ENCODE results near the gene EPHA2. TPM values are rescaled to one million over a fixed set of nuclear protein-coding genes. Genes with fewer than 3 reads are reported as not detected.

The EPHA2 gene
- 101 to 153 TPM (median 134 TPM) in 5 replicates for total RNA-seq (2022; extraction: Qiagen RNA extraction)

DNA sequence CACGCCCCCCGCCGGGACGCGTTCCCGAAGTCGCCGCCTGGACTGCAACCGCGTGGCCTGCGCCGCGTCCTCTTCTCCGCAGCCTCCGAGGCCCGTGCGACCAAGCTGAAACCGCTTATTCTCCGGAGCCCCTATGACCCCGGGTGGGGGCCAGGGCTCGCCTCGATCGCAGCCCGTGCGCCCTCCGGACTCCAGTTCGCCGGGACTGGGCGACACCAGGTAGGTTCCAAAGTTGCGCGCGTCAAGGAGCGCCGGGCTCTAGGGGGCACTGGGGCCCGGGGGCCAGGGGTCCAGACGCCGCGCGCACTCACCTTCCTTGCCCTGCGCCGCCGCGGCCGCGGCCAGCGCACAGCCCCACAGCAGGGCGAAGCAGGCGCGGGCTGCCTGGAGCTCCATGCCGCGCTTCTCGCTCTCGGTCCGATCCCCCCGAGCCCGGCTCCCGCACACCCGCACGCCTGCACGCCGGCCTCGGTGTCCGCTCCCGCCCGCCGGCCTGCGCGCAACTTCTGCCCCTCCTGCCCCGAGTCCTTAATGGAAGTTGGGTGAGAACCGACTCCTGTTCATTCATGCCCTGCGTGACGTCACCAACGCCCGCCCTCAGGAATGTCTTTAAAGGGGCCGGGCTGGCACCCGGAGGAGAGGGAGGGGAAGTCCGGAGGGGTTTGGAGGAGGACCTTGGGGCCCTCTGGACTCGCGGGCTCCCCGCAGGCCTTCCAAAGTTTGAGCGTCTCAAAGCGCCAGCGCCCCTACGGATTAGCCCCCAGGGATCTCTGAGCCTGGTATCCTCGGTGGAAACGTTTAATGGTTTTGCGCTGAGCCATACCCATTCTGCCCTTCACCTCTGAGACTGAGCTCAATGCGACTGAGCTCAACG is at the start of gene EPHA2:
Gene EPHA2, minus strand, starts transcription at position 533 of the 874 bp plus-strand sequence. Its CDS starts 137 bp downstream, at position 396.

Other genes with a start within 250 kb of the EPHA2 start
- gene ZBTB17, start 180.0 kb downstream of the EPHA2 start, total RNA-seq (2022; extraction: Qiagen RNA extraction) = 9.4 to 14.5 TPM (median 13.5 TPM) in 5 replicates
- gene SRARP, start 151.8 kb downstream of the EPHA2 start, total RNA-seq (2022; extraction: Qiagen RNA extraction) = 0.02 TPM in 1 of 5 replicates, not detected in the others
- 0.07 TPM in 1 of 5 replicates, not detected in the others for gene HSPB7, start 138.0 kb downstream of the EPHA2 start, total RNA-seq (2022; extraction: Qiagen RNA extraction)
- gene CLCNKA, start 134.0 kb downstream of the EPHA2 start, total RNA-seq (2022; extraction: Qiagen RNA extraction) = 0.06 to 0.09 TPM in 2 of 5 replicates, not detected in the others
- gene CLCNKB, start 112.3 kb downstream of the EPHA2 start, total RNA-seq (2022; extraction: Qiagen RNA extraction) = 0.06 to 0.09 TPM (median 0.08 TPM) in 4 of 5 replicates, not detected in the other
- gene FAM131C, start 82.4 kb downstream of the EPHA2 start, total RNA-seq (2022; extraction: Qiagen RNA extraction) = 11.2 to 18.8 TPM (median 17.9 TPM) in 5 replicates
- 5.5 to 7.0 TPM (median 6.3 TPM) in 5 replicates for gene ARHGEF19, start 56.6 kb upstream of the EPHA2 start, total RNA-seq (2022; extraction: Qiagen RNA extraction)
- 3.2 to 4.7 TPM (median 4.0 TPM) in 5 replicates for gene CPLANE2, start 81.1 kb upstream of the EPHA2 start, total RNA-seq (2022; extraction: Qiagen RNA extraction)
- 8.3 to 11.3 TPM (median 8.8 TPM) in 5 replicates for gene FBXO42, start 196.4 kb upstream of the EPHA2 start, total RNA-seq (2022; extraction: Qiagen RNA extraction)
- 74.7 to 93.3 TPM (median 91.4 TPM) in 5 replicates for gene SZRD1, start 211.2 kb upstream of the EPHA2 start, total RNA-seq (2022; extraction: Qiagen RNA extraction)

Measured in A549 treated with CORT108297 at 1 μM for 4 hours (cell line).